Right lung (tissue), 5 donors: ENCODE results near the gene F11R. TPM values are rescaled to one million over a fixed set of nuclear protein-coding genes. Genes with fewer than 3 reads are reported as not detected.
"Not testable (repeated sequence)": the region's sequence is repeated elsewhere in the genome, so short reads cannot be mapped to it uniquely, and the experiment has no call there.

Experiments
- DNase-seq, 2 donors: peaks; one replicate each; pipeline ENCODE4 v3.0.0-alpha.2; 2013
- polyA plus RNA-seq, 5 donors: library from polyadenylated mRNA; unstranded; fragments of 120-200 nt; gene quantifications; one replicate each; pipeline versions ENCODE4 v1.2.1 to v1.2.3, GENCODE V29; 2013; ENCODE audit warnings: inconsistent platforms in 1 of 5, low replicate concordance in 1 of 5; ENCODE audit not compliant: insufficient read length in 5 of 5, insufficient read depth in 1 of 5

Gene F11R
- polyA plus RNA-seq, 5 donors: 76.0 to 110 (median 86.2) TPM

- no peak for DNase-seq
Observed at GRCh38 chr1:160973491-160973890, 47.5 kb downstream of the F11R start.

- DNase-seq: no peak
Observed at GRCh38 chr1:160972939-160973338, 48.0 kb downstream of the F11R start.

- no peak for DNase-seq
Observed at GRCh38 chr1:160971618-160972056, 49.3 kb downstream of the F11R start.

GRCh38 chr1:160963521-160963920 lies 57.4 kb downstream of the F11R start:
- no peak for DNase-seq

GRCh38 chr1:160961419-160961818 lies 59.5 kb downstream of the F11R start:
- no peak for DNase-seq

GRCh38 chr1:160956966-160957365 lies 64.0 kb downstream of the F11R start:
- DNase-seq: no peak

GRCh38 chr1:160954158-160955104 lies 66.5 kb downstream of the F11R start, which contains the start of gene ITLN2:
Gene ITLN2, minus strand, starts transcription at chr1:160954809. Its CDS starts 68 bp downstream, at chr1:160954741.
- DNase-seq: no peak

- DNase-seq: no peak
Observed at GRCh38 chr1:160953030-160953429, 67.9 kb downstream of the F11R start.

GRCh38 chr1:160952129-160952510 lies 68.8 kb downstream of the F11R start:
- DNase-seq: no peak

GRCh38 chr1:160951443-160952128 lies 69.4 kb downstream of the F11R start:
- peak in 1 of 2 donors; percentile 41 for DNase-seq

- no peak for DNase-seq
Observed at GRCh38 chr1:160950657-160951056, 70.3 kb downstream of the F11R start.

GRCh38 chr1:160949881-160950280 lies 71.1 kb downstream of the F11R start:
- DNase-seq: no peak

- not testable (repeated sequence) for DNase-seq
Observed at GRCh38 chr1:160949216-160949880, 71.6 kb downstream of the F11R start.

GRCh38 chr1:160947174-160947759 lies 73.7 kb downstream of the F11R start:
- DNase-seq: not testable (repeated sequence)

GRCh38 chr1:160945881-160946280 lies 75.1 kb downstream of the F11R start:
- DNase-seq: not testable (repeated sequence)

Other genes starting within 250 kb of the F11R start
- gene LY9, start 225.0 kb downstream of the F11R start, polyA plus RNA-seq: under 1 TPM; 0.18 to 0.56 (median 0.44) TPM
- under 1 TPM; 0.28 to 0.97 (median 0.71) TPM for gene CD244, start 158.3 kb downstream of the F11R start, polyA plus RNA-seq
- gene ITLN1, start 136.0 kb downstream of the F11R start, polyA plus RNA-seq: 1 to 10 TPM in 2 of 5 donors, under 1 TPM in 3; 0.38 to 1.6 (median 0.74) TPM
- under 1 TPM in 1 of 5 donors, not detected in 4; 0.22 TPM for gene ITLN2, start 66.3 kb downstream of the F11R start, polyA plus RNA-seq
- 10 to 100 TPM; 32.7 to 51.5 (median 49.5) TPM for gene TSTD1, start 17.8 kb upstream of the F11R start, polyA plus RNA-seq
- gene USF1, start 24.8 kb upstream of the F11R start, polyA plus RNA-seq: 10 to 100 TPM; 63.8 to 67.7 (median 64.3) TPM
- 1 to 10 TPM; 2.8 to 4.7 (median 3.9) TPM for gene ARHGAP30, start 48.7 kb upstream of the F11R start, polyA plus RNA-seq
- 10 to 100 TPM in 2 of 5 donors, 1 to 10 TPM in 3; 7.3 to 11.9 (median 9.1) TPM for gene NECTIN4, start 68.4 kb upstream of the F11R start, polyA plus RNA-seq
- 1 to 10 TPM; 3.8 to 8.0 (median 5.2) TPM for gene KLHDC9, start 77.2 kb upstream of the F11R start, polyA plus RNA-seq
- 10 to 100 TPM; 51.4 to 67.6 (median 53.5) TPM for gene PFDN2, start 96.9 kb upstream of the F11R start, polyA plus RNA-seq
- gene NIT1, start 97.0 kb upstream of the F11R start, polyA plus RNA-seq: 10 to 100 TPM; 40.9 to 46.1 (median 42.5) TPM
- 10 to 100 TPM; 49.2 to 56.6 (median 50.4) TPM for gene DEDD, start 111.5 kb upstream of the F11R start, polyA plus RNA-seq
- 100 to 1,000 TPM; 147 to 175 (median 155) TPM for gene UFC1, start 132.8 kb upstream of the F11R start, polyA plus RNA-seq
- gene USP21, start 138.3 kb upstream of the F11R start, polyA plus RNA-seq: 10 to 100 TPM; 42.7 to 56.3 (median 49.4) TPM
- gene PPOX, start 145.3 kb upstream of the F11R start, polyA plus RNA-seq: 10 to 100 TPM; 39.9 to 59.3 (median 45.1) TPM
- gene B4GALT3, start 156.4 kb upstream of the F11R start, polyA plus RNA-seq: 10 to 100 TPM; 31.7 to 48.1 (median 41.5) TPM
- 1 to 10 TPM; 1.8 to 2.8 (median 2.2) TPM for gene ADAMTS4, start 177.9 kb upstream of the F11R start, polyA plus RNA-seq
- 100 to 1,000 TPM; 146 to 165 (median 156) TPM for gene NDUFS2, start 181.2 kb upstream of the F11R start, polyA plus RNA-seq
- gene FCER1G, start 194.1 kb upstream of the F11R start, polyA plus RNA-seq: 10 to 100 TPM; 14.3 to 23.8 (median 18.1) TPM
- gene APOA2, start 202.5 kb upstream of the F11R start, polyA plus RNA-seq: 10 to 100 TPM in 1 of 5 donors, not detected in 4; 59.7 TPM
- gene TOMM40L, start 204.9 kb upstream of the F11R start, polyA plus RNA-seq: 10 to 100 TPM; 10.1 to 12.4 (median 11.6) TPM
- gene NR1I3, start 217.1 kb upstream of the F11R start, polyA plus RNA-seq: under 1 TPM; 0.51 to 0.99 (median 0.88) TPM
- 1 to 10 TPM in 2 of 5 donors, under 1 TPM in 3; 0.68 to 1.4 (median 0.91) TPM for gene PCP4L1, start 237.6 kb upstream of the F11R start, polyA plus RNA-seq